ENCODE results near the gene SLC43A3.

DNA sequence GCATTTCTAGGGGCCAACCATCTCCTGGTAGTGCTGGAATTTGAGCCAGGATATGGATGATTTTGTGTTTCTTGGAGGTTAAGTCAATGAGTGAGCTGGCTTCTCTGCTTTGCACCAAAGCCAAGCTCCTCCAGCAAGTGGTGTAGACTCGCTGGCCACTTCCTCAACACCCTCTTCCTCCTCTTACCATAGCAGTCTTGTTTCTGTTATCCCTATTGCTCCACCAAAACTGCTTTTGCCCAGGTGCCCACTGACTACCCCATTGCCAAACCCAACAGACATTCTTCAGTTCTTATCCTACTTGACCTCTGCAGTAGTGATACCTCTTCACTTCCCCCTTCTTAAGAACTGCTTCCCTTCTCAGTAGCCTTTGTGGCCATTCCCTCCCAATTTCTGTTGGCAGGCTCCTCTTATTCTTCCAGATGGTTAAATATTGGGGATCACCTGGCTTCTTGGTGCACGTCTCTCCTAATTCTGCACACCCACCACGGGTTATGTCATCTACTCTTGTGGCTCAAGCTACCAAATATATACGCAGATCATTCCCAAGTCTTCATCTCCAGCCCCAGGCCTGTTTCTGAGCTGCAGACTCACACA, 29.4 kb downstream of the SLC43A3 start:
- no peak for TF ChIP-seq EZH2 (IDR thresholded peaks at IDR 0.05; ENCODE audit: borderline replicate concordance, low read depth, low read length, severe bottlenecking)
- TF ChIP-seq, protein P1, sequence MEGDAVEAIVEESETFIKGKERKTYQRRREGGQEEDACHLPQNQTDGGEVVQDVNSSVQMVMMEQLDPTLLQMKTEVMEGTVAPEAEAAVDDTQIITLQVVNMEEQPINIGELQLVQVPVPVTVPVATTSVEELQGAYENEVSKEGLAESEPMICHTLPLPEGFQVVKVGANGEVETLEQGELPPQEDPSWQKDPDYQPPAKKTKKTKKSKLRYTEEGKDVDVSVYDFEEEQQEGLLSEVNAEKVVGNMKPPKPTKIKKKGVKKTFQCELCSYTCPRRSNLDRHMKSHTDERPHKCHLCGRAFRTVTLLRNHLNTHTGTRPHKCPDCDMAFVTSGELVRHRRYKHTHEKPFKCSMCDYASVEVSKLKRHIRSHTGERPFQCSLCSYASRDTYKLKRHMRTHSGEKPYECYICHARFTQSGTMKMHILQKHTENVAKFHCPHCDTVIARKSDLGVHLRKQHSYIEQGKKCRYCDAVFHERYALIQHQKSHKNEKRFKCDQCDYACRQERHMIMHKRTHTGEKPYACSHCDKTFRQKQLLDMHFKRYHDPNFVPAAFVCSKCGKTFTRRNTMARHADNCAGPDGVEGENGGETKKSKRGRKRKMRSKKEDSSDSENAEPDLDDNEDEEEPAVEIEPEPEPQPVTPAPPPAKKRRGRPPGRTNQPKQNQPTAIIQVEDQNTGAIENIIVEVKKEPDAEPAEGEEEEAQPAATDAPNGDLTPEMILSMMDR (IDR thresholded peaks at IDR 0.05; ENCODE audit: extremely low read depth in 1 of 2, insufficient read depth in 1 of 2, low read depth in 1 of 2, low read length in 2 of 2), result no peak
- no peak for TF ChIP-seq POLR2A (IDR thresholded peaks at IDR 0.05; ENCODE audit: low read depth, low read length)
- no peak for TF ChIP-seq MYC (IDR thresholded peaks at IDR 0.05; ENCODE audit: low read depth, low read length)
- TF ChIP-seq, protein P2, sequence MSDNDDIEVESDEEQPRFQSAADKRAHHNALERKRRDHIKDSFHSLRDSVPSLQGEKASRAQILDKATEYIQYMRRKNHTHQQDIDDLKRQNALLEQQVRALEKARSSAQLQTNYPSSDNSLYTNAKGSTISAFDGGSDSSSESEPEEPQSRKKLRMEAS (IDR thresholded peaks at IDR 0.05; ENCODE audit: insufficient read depth, insufficient read length), result no peak
- no peak for TF ChIP-seq JUN (IDR thresholded peaks at IDR 0.05; ENCODE audit: borderline replicate concordance, insufficient read depth, insufficient read length, low read depth)
- TF ChIP-seq POLR2AphosphoS5 (IDR thresholded peaks at IDR 0.05; ENCODE audit: insufficient read depth, low read depth, low read length), result no peak
